Measurements from ENCODE around the gene PARD3B.

DNA sequence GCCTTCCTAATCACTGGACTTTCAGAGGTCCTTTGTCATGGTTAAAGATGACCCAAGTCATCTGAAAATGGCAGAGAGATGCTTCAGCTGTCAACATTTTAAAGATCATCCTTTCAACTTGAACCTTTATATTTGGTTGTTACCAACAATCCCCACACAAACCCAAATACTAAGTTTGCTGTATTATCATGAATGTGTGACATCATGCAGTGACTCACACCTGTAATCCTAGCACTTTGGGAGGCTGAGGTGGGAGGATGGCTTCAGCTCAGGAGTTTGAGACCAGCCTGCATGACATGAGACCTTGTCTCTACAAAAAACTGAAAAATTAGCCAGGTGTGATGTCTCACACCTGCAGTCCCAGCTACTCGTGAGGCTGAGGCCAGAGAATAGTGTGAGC lies 1081.8 kb downstream of the PARD3B start:
- no peak for TF ChIP-seq CTCF (IDR thresholded peaks at IDR 0.05)
- no peak for TF ChIP-seq TCF7L2 (IDR thresholded peaks at IDR 0.05; ENCODE audit: low read depth, low read length)

All from Panc1 (cell line).